ENCODE measurements around the gene CTIF. TPM values are rescaled to one million over a fixed set of nuclear protein-coding genes. Genes with fewer than 3 reads are reported as not detected.

The CTIF gene
- total RNA-seq, 1 donor from 2014 or later: 67.9 TPM

DNA sequence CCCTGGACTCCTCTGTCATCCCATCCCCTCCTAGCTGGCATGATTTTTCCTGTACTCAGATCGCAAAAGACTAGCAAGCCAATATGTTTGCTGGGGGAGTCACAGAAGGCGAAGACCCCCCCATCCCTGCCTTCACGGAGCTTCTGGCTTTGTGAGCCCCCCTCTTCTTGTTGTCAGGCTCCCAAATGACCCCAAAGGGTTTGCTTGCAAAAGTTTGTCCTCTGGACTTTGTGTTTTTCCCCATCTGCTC lies 242.0 kb downstream of the CTIF start:
- H3K27ac Mint-ChIP-seq: peak overlapping the region; percentile 98
- H3K36me3 Mint-ChIP-seq: no peaks in the 10 kb centered on the region
- H3K4me1 Mint-ChIP-seq: peaks cover 80% of the 10 kb centered on the region
- TF ChIP-seq, protein P1, sequence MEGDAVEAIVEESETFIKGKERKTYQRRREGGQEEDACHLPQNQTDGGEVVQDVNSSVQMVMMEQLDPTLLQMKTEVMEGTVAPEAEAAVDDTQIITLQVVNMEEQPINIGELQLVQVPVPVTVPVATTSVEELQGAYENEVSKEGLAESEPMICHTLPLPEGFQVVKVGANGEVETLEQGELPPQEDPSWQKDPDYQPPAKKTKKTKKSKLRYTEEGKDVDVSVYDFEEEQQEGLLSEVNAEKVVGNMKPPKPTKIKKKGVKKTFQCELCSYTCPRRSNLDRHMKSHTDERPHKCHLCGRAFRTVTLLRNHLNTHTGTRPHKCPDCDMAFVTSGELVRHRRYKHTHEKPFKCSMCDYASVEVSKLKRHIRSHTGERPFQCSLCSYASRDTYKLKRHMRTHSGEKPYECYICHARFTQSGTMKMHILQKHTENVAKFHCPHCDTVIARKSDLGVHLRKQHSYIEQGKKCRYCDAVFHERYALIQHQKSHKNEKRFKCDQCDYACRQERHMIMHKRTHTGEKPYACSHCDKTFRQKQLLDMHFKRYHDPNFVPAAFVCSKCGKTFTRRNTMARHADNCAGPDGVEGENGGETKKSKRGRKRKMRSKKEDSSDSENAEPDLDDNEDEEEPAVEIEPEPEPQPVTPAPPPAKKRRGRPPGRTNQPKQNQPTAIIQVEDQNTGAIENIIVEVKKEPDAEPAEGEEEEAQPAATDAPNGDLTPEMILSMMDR (IDR thresholded peaks at IDR 0.05; ENCODE audit: unreplicated experiment): no peak
- no peaks in the 10 kb centered on the region for H3K9me3 Mint-ChIP-seq
- no peaks in the 10 kb centered on the region for H3K27me3 Mint-ChIP-seq (ENCODE audit: low read depth)
- DNase-seq (ENCODE audit: low spot score in 2 of 2, unreplicated experiment in 2 of 2): no peak
- peak overlapping the region; percentile 35 for H3K4me3 Mint-ChIP-seq

DNA sequence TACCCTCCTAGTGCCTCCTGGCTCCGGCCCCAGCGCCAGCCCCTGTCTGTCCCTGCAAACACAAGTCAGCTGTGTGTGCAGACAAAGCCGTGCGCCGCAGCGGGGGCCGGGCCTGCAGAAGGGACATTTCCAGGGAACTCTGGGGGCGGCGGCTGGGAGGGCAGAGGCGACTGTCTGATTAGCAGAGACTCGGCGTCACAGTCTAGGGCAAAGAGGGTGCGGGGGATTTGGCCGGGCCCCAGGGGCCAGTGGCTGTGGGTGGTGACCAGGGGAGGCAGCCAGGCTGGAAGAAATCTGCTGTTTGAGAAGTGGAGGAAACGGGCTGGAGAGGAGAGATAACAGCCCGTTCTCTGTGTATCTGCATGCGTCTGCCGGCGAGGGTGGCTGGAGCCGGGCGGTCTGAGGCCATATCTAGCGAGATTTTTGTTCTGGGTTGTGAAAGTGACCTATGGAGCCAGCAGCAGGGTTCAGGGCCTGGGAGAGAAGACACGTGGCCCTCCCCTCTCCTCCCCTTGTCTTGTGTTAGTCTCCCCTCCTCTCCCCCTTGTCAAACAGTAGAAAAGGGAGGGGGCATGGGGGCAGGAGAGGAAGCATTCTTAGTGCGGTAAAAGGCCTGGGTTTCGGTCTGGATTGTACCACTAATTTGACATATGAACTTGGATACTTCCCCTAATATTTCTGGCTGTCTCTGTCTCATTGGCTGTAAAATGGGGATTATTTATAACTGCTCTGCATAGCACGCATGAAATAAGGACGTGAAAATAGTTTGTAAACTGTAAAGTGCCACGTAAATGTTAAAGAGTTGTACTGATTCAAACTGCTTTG lies 242.5 kb downstream of the CTIF start:
- H3K27ac Mint-ChIP-seq: peak overlapping the region; percentile 98
- peak overlapping the region; percentile 35 for H3K4me3 Mint-ChIP-seq
- TF ChIP-seq, protein P1 (IDR thresholded peaks at IDR 0.05; ENCODE audit: unreplicated experiment): no peak
- H3K9me3 Mint-ChIP-seq: no peaks in the 10 kb centered on the region
- no peaks in the 10 kb centered on the region for H3K36me3 Mint-ChIP-seq
- DNase-seq (ENCODE audit: low spot score in 2 of 2, unreplicated experiment in 2 of 2): peak; percentile 44 to 75
- no peaks in the 10 kb centered on the region for H3K27me3 Mint-ChIP-seq (ENCODE audit: low read depth)
- peaks cover 80% of the 10 kb centered on the region for H3K4me1 Mint-ChIP-seq

DNA sequence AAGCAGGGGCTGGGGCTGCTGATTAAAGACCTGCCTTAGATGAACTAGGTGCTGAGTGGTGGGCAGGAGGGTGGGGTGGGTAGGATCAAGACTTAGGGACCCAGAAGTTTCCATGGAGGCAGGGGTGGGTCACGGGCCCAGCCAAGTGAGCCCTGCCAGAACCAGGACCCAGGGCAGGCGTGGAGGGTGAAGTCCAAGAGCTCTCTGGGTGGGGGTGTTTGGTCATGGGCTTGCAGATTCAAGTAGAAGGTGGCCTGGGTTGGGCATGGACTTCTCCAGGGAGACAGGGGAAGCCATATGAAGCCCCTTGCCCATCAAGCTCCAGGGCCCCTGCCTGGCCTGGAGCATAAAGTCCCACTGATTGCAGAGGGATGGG lies 243.1 kb downstream of the CTIF start:
- no peaks in the 10 kb centered on the region for H3K36me3 Mint-ChIP-seq
- H3K27me3 Mint-ChIP-seq (ENCODE audit: low read depth): no peaks in the 10 kb centered on the region
- H3K4me3 Mint-ChIP-seq: no peak overlapping the region
- H3K4me1 Mint-ChIP-seq: peaks cover 76% of the 10 kb centered on the region
- H3K9me3 Mint-ChIP-seq: no peaks in the 10 kb centered on the region
- TF ChIP-seq, protein P1 (IDR thresholded peaks at IDR 0.05; ENCODE audit: unreplicated experiment): no peak
- DNase-seq (ENCODE audit: low spot score in 2 of 2, unreplicated experiment in 2 of 2): no peak
- H3K27ac Mint-ChIP-seq: peak overlapping the region; percentile 98

DNA sequence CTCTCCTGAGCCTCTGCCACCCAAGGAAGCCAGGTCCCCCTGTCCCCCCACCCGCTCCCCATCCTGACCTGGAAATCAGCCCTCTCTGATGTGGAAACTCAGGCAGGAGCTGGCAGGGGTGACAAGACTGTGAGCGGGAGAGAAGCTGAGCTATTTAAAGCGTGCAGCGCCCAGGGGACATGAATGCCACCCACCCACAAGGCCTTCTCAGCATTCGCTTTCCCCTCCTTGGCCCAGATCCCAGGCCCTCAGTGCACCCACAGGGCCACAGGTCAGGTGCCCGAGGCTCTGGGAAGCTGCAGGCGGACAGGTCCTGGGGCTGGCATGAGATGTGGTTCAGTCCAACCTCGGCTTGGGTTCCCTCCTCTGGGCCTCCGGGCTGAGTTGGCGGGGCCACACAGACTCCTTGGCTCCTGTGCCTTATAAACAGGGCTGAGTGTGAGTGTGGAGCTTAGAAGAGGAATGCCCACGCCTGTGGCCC lies 243.6 kb downstream of the CTIF start:
- TF ChIP-seq, protein P1 (IDR thresholded peaks at IDR 0.05; ENCODE audit: unreplicated experiment): no peak
- no peak for DNase-seq (ENCODE audit: low spot score in 2 of 2, unreplicated experiment in 2 of 2)
- H3K27ac Mint-ChIP-seq: peak overlapping the region; percentile 98
- peaks cover 76% of the 10 kb centered on the region for H3K4me1 Mint-ChIP-seq
- no peak overlapping the region for H3K4me3 Mint-ChIP-seq
- no peaks in the 10 kb centered on the region for H3K36me3 Mint-ChIP-seq
- no peaks in the 10 kb centered on the region for H3K27me3 Mint-ChIP-seq (ENCODE audit: low read depth)
- H3K9me3 Mint-ChIP-seq: no peaks in the 10 kb centered on the region

DNA sequence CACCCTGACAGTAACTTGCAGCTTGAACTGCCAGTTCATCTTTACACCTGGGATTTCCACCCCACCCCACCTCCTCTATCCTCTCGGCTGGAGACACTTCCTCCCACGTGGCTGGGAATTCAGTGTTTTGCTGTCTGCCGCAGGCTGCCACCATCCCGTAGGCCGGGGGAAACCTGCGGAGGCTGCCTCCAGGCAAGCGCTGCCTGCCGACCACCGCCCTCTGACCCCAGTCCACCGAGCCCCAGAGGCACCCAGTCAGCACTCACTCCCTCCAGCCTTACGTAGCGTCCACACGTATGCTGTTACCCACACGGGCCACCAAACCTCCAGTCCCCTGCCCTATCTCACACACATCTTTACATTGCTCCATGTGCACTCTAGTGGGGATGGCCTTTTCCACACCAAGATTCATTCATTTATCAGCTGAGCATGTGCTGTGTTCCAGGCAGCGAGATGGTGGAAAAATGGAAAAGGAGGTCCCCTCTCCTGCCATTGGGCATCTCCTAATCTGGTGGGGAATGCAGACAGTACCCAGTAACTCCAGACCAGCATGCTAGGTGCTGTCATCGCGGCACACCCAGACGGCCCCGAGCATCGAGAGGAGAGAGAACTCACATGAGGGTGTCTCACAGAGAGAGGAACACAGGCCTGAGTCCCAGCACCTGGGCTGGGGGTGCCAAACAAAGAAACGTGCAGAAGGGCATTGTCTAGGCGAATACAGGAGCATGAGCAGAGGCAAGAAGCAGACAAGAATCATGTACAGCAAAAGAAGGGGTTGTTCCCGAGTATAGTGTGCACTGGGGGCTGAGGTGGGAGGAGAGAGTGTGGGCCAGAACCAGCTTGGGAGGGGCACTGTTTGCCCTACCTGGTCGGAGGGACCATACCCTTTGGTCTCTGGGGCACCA lies 245.0 kb downstream of the CTIF start:
- Mint-ChIP-seq H3K27me3 (ENCODE audit: low read depth) (no peaks in the 10 kb centered on the region), H3K27ac (peak overlapping the region; percentile 98), H3K4me1 (peaks cover 74% of the 10 kb centered on the region), H3K9me3 (no peaks in the 10 kb centered on the region), H3K36me3 (peaks cover 5% of the 10 kb centered on the region), H3K4me3 (no peak overlapping the region)
- no peak for DNase-seq (ENCODE audit: low spot score in 2 of 2, unreplicated experiment in 2 of 2)
- TF ChIP-seq, protein P1 (IDR thresholded peaks at IDR 0.05; ENCODE audit: unreplicated experiment): no peak

Data from mesothelial cell of epicardium (in vitro differentiated cells).